Osteoblast (primary cell): ENCODE data around the gene CX3CR1. TPM values are rescaled to one million over a fixed set of nuclear protein-coding genes. Genes with fewer than 3 reads are reported as not detected.

Experiments
- DNase-seq: peaks from one replicate; pipeline ENCODE4 v3.0.0; 2011; ENCODE audit warnings: low spot score, mixed read lengths; ENCODE audit not compliant: insufficient read length; ENCODE audit errors: missing footprints
- H2AFZ ChIP-seq: 2 replicates; pipeline ENCODE4 v1.6.0; 2011; ENCODE audit warnings: mild to moderate bottlenecking, low read length
- H3K27ac ChIP-seq: 2 replicates; pipeline ENCODE4 v1.5.1; 2011; ENCODE audit warnings: mild to moderate bottlenecking, low read depth, low read length, moderate library complexity
- H3K27me3 ChIP-seq: 2 replicates; pipeline ENCODE4 v1.6.0; 2012; ENCODE audit warnings: mild to moderate bottlenecking, control low read depth, inconsistent platforms, low read length, moderate library complexity; ENCODE audit not compliant: insufficient read depth
- H3K36me3 ChIP-seq: 2 replicates; pipeline ENCODE4 v1.5.1; 2011; ENCODE audit warnings: mild to moderate bottlenecking, low read length, control low read depth, moderate library complexity; ENCODE audit not compliant: insufficient read depth
- H3K4me1 ChIP-seq: 2 replicates; pipeline ENCODE4 v1.5.1; 2011; ENCODE audit warnings: mild to moderate bottlenecking, low read length, control low read depth, moderate library complexity; ENCODE audit not compliant: insufficient read depth
- H3K4me2 ChIP-seq: 2 replicates; pipeline ENCODE4 v1.6.0; 2011; ENCODE audit warnings: mild to moderate bottlenecking, low read length; ENCODE audit not compliant: insufficient read depth
- H3K4me3 ChIP-seq: fragments of 200-600 bp; sonication (generic); 3 replicates; pipeline ENCODE4 v1.5.1; 2012; ENCODE audit warnings: mild to moderate bottlenecking, low read length, inconsistent platforms; ENCODE audit not compliant: insufficient read depth
- H3K79me2 ChIP-seq: 2 replicates; pipeline ENCODE4 v1.6.0; 2012; ENCODE audit warnings: mild to moderate bottlenecking, low read length, control low read depth, inconsistent platforms; ENCODE audit not compliant: insufficient read depth
- H3K9me3 ChIP-seq: 2 replicates; pipeline ENCODE4 v1.5.1; 2011; ENCODE audit warnings: low read depth, low read length, control low read depth
- H4K20me1 ChIP-seq: 2 replicates; pipeline ENCODE4 v1.6.0; 2012; ENCODE audit warnings: mild to moderate bottlenecking, low read length, control low read depth; ENCODE audit not compliant: insufficient read depth
- CTCF ChIP-seq: IDR thresholded peaks from 2 replicates; pipeline ENCODE4 v1.5.1; 2011; ENCODE audit warnings: mild to moderate bottlenecking, low read depth, low read length, moderate library complexity; ENCODE audit errors: extremely low read depth
- total RNA-seq: library from RNA; depleted of rRNA; stranded (reverse); fragments of >200 nt; gene quantifications from 2 replicates; pipeline ENCODE4 v1.2.3, GENCODE V29; 2012

The CX3CR1 gene
- total RNA-seq, 1 donor: under 0.01 TPM

GRCh38 chr3:39254806-39255449 is 24.9 kb downstream of the CX3CR1 start:
- no peak overlapping the region for H2AFZ ChIP-seq
- no peak overlapping the region for H3K4me3 ChIP-seq
- no peaks in the 10 kb centered on the region for H3K9me3 ChIP-seq
- H3K79me2 ChIP-seq: no peaks in the 10 kb centered on the region
- no peak for TF ChIP-seq CTCF
- H3K27ac ChIP-seq: no peak overlapping the region
- no peak overlapping the region for H3K4me2 ChIP-seq
- H4K20me1 ChIP-seq: no peaks in the 10 kb centered on the region
- no peaks in the 10 kb centered on the region for H3K36me3 ChIP-seq
- H3K4me1 ChIP-seq: peaks cover 6% of the 10 kb centered on the region
- DNase-seq: no peak
- peaks cover 33% of the 10 kb centered on the region for H3K27me3 ChIP-seq

GRCh38 chr3:39251576-39251975 is 28.3 kb downstream of the CX3CR1 start:
- peaks cover 6% of the 10 kb centered on the region for H3K4me1 ChIP-seq
- H4K20me1 ChIP-seq: no peaks in the 10 kb centered on the region
- no peaks in the 10 kb centered on the region for H3K36me3 ChIP-seq
- no peak for TF ChIP-seq CTCF
- peaks cover 21% of the 10 kb centered on the region for H3K27me3 ChIP-seq
- H3K27ac ChIP-seq: no peak overlapping the region
- no peak overlapping the region for H3K4me3 ChIP-seq
- no peak overlapping the region for H3K4me2 ChIP-seq
- no peak for DNase-seq
- H2AFZ ChIP-seq: no peak overlapping the region
- H3K79me2 ChIP-seq: no peaks in the 10 kb centered on the region
- no peaks in the 10 kb centered on the region for H3K9me3 ChIP-seq

- Histone ChIP-seq H4K20me1 (no peaks in the 10 kb centered on the region), H3K36me3 (no peaks in the 10 kb centered on the region), H3K27me3 (peaks cover 28% of the 10 kb centered on the region), H3K4me2 (no peak overlapping the region), H3K79me2 (no peaks in the 10 kb centered on the region), H3K4me3 (no peak overlapping the region), H2AFZ (no peak overlapping the region), H3K27ac (no peak overlapping the region), H3K9me3 (no peaks in the 10 kb centered on the region), H3K4me1 (peaks cover 4% of the 10 kb centered on the region)
- no peak for TF ChIP-seq CTCF
- no peak for DNase-seq
Observed at GRCh38 chr3:39250116-39250747, 29.6 kb downstream of the CX3CR1 start.

- H3K4me2 ChIP-seq: no peak overlapping the region
- peaks cover 28% of the 10 kb centered on the region for H3K27me3 ChIP-seq
- H4K20me1 ChIP-seq: no peaks in the 10 kb centered on the region
- no peaks in the 10 kb centered on the region for H3K79me2 ChIP-seq
- no peak overlapping the region for H3K4me3 ChIP-seq
- H3K36me3 ChIP-seq: no peaks in the 10 kb centered on the region
- no peak for DNase-seq
- TF ChIP-seq CTCF: no peak
- no peaks in the 10 kb centered on the region for H3K4me1 ChIP-seq
- no peak overlapping the region for H2AFZ ChIP-seq
- no peak overlapping the region for H3K27ac ChIP-seq
- H3K9me3 ChIP-seq: no peaks in the 10 kb centered on the region
Observed at GRCh38 chr3:39249453-39250115, 30.3 kb downstream of the CX3CR1 start.
